CD4-positive, alpha-beta T cell treated with Interleukin-17A for 1 hour (primary cell): ENCODE data around the gene PIP5K1A.

Experiments used
- DNase-seq: peaks from one replicate; pipeline ENCODE4 v3.0.0-alpha.2; 2020

The PIP5K1A gene

DNA sequence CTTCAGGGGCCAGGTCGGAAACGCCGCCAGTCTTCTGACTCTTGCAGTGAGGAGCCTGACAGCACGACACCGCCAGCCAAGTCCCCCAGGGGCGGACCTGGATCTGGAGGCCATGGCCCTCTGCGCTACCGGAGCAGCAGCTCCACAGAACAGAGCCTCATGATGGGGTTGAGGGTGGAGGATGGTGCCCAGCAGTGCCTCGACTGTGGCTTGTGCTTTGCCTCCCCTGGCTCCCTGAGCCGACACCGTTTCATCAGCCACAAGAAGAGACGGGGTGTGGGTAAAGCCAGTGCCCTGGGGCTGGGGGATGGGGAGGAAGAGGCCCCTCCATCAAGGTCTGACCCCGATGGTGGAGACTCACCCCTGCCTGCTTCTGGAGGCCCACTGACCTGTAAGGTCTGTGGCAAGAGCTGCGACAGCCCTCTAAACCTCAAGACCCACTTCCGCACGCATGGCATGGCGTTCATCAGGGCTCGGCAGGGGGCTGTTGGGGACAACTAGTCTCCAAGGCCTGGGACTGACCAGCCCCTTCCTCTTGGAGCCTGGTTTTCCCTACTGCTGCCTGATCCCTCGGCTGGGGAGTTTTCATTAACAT, 92.5 kb downstream of the PIP5K1A start:
- no peak for DNase-seq

DNA sequence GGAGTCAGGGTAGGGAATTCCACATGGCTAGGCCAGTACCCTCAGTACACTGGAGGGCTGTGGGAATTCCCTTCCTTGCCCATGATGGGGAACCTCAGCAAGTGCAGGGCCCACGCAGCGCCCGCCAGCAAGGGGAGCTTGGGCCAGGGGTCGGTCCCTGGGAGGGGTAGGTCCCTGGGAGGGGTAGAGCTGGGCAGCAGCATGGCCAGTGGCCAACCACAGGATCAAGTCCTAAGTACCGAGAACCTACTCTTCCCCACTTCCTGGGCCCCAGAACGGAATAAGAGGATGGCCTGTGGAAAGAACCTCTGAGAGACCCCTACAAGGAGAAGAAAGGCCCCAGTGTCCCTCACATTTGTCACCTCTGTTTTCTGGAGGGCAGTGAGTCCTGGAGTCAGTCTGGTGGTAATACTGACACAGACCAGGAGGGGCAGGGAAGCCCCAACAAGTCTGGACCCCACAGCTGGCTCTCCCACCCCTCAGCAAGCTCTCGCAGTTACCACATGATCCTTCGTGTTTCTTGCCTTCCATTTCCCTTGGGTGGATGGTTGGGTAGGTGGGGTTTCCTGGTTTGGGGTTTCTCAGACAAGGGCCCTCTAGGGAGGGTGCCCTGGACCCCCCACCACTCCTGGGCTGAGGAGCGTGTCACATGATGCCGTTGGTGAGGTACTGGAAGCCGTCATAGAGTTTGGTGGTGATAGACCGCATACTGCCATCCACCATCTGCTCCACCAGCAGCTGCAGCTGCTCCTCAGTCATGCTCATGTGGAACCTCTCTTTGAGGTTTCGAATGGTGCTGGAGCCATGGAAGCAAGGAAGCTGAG, 94.1 kb downstream of the PIP5K1A start:
- DNase-seq, result no peak

DNA sequence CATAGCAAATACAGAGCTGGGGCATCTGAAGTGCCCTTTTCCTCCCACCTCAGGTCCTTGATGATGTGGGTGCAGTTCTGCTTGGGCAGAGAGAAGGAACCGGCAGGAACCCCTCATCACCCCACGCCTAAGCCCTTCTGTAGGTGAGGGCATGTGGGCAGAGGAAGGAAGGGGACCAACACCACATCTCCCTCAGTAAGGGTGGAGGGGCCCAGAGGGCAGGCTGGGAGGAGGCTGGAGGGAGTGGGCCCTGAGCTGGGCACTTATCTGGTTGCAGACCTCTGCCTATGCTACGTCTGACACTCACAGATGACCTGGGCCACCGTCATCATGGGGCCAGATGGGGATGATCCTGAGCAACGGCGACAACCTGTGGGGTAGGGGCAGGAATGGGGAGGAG, 94.7 kb downstream of the PIP5K1A start:
- DNase-seq, result no peak

DNA sequence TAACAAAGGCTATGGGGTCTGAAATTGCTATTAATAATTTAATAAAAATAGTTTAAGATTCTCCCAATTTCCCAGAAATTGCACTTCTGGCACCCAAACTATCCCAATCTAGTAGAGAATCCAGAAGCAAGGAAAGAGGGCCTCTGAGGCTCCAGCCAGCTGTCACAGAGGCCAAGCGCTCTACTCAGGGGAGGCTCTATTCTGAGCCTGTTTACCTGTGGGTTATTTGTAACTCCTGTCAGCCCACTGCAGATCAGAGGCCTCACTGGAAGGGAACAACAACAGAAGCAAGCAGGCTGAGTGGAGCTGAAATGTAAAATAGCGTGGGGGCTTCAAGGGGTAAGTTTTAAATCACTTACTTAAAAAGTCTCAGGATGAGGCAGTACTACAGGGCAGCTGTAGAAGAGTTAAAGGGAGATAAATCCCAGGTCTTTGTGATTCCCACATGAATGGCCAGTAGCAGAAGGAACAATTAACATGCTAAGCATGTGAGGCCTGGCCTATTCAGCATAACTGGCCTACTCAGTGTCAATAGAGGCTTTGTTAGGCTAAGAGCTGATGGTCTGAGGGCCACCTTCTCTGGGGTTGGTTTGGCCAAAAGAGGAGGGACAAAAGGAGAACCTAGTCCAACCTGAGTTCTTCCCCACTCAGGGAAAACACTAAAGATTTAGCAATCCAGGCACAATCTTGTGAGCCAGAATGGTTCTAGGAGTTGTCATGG, 96.5 kb downstream of the PIP5K1A start:
- DNase-seq, result no peak
